Right lobe of liver (tissue), 4 donors: ENCODE results near the gene TGFBR2.

Experiments
- POLR2A ChIP-seq: fragments of 450-650 bp; IDR thresholded peaks from one replicate; pipeline ENCODE4 v1.6.1; 2017; ENCODE audit warnings: antibody characterized with exemption, mild to moderate bottlenecking
- TF ChIP-seq, protein P1 (sequence below), 4 donors: fragments of 200-600 bp in 3 of 4; fragments of 450-650 bp in 1 of 4; IDR thresholded peaks; one replicate each; pipeline versions ENCODE4 v1.5.1 to v1.8.0; 2016 to 2022; ENCODE audit warnings: antibody characterized with exemption in 4 of 4, mild to moderate bottlenecking in 2 of 4
- donor health status: DM: no; HTN: no; CAD: no.
- donor health status: DM: no; HTN: no; CAD: no.
- donor health status: DM: no; HTN: yes; CAD: no.

DNA sequence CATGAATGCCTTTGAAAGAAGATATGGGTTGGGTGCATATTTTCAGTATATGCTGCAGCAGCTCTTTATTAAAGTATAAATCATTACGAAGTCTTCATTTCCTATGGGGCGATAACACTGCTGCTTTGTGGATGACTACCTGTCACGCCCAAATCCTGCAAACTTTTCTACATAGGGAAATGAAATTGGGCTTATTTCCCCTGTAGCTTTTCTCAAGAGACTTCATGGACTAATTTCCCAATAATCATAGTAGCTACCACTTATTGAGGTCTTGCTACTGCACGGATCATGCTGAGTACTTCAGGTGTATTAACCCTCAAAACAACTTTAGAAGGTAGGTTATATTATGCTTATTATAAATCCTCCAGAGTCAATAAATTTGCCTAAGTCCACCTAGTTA lies 8.0 kb downstream of the TGFBR2 start:
- TF ChIP-seq, protein P1, sequence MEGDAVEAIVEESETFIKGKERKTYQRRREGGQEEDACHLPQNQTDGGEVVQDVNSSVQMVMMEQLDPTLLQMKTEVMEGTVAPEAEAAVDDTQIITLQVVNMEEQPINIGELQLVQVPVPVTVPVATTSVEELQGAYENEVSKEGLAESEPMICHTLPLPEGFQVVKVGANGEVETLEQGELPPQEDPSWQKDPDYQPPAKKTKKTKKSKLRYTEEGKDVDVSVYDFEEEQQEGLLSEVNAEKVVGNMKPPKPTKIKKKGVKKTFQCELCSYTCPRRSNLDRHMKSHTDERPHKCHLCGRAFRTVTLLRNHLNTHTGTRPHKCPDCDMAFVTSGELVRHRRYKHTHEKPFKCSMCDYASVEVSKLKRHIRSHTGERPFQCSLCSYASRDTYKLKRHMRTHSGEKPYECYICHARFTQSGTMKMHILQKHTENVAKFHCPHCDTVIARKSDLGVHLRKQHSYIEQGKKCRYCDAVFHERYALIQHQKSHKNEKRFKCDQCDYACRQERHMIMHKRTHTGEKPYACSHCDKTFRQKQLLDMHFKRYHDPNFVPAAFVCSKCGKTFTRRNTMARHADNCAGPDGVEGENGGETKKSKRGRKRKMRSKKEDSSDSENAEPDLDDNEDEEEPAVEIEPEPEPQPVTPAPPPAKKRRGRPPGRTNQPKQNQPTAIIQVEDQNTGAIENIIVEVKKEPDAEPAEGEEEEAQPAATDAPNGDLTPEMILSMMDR (IDR thresholded peaks at IDR 0.05), result no peak
- no peak for TF ChIP-seq POLR2A
